DND-41 (cell line): Measurements from ENCODE around the gene RGS17.

Experiments used
- EZH2 ChIP-seq: IDR thresholded peaks from 3 replicates; pipeline ENCODE4 v1.6.1; 2012; ENCODE audit warnings: borderline replicate concordance, low read depth, mild to moderate bottlenecking, moderate library complexity, low read length, inconsistent platforms; ENCODE audit not compliant: severe bottlenecking
- TF ChIP-seq, protein P1 (sequence below): IDR thresholded peaks from 2 replicates; pipeline ENCODE4 v1.5.1; 2012; ENCODE audit warnings: borderline replicate concordance, low read length, moderate library complexity, mild to moderate bottlenecking; ENCODE audit not compliant: poor library complexity, severe bottlenecking; ENCODE audit errors: extremely low read depth

DNA sequence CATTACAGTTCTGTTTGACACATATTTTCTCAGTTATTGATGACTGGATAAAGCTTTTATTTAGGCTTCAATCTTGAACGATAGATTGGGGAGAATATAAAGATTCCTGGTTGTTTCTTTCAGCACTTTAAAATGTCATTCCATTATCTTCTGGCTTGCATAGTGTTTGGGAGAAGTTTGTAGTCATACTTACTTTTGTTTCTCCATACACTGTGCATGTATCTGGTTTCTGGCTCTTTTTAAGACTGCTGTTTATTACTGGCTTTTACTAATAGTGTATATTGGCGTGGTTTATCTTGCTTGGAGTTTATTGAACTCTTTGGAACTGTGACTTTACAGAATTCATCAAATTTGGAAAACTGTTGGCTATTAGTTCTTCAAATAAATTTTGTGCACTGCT, 49.2 kb downstream of the RGS17 start:
- TF ChIP-seq, protein P1, sequence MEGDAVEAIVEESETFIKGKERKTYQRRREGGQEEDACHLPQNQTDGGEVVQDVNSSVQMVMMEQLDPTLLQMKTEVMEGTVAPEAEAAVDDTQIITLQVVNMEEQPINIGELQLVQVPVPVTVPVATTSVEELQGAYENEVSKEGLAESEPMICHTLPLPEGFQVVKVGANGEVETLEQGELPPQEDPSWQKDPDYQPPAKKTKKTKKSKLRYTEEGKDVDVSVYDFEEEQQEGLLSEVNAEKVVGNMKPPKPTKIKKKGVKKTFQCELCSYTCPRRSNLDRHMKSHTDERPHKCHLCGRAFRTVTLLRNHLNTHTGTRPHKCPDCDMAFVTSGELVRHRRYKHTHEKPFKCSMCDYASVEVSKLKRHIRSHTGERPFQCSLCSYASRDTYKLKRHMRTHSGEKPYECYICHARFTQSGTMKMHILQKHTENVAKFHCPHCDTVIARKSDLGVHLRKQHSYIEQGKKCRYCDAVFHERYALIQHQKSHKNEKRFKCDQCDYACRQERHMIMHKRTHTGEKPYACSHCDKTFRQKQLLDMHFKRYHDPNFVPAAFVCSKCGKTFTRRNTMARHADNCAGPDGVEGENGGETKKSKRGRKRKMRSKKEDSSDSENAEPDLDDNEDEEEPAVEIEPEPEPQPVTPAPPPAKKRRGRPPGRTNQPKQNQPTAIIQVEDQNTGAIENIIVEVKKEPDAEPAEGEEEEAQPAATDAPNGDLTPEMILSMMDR: no peak
- TF ChIP-seq EZH2: no peak
